C4-2B (cell line): ENCODE results near the gene OLFM1.
"Not testable (repeated sequence)": the region's sequence is repeated elsewhere in the genome, so short reads cannot be mapped to it uniquely, and the experiment has no call there.

Source experiments
- H3K27ac ChIP-seq: fragments of 450-650 bp; 2 replicates; pipeline ENCODE4 v1.5.1; 2017
- CTCF ChIP-seq: fragments of 450-650 bp; conservative IDR thresholded peaks from 2 replicates; pipeline ENCODE4 v1.5.1; 2017; ENCODE audit warnings: mild to moderate bottlenecking
- ZFX ChIP-seq: fragments of 450-650 bp; IDR thresholded peaks from 2 replicates; pipeline ENCODE4 v1.6.1; 2017

OLFM1 gene

GRCh38 chr9:135147938-135148337, 60.5 kb downstream of the OLFM1 start:
- no peak for TF ChIP-seq CTCF
- H3K27ac ChIP-seq = no peak overlapping the region

- no peak for TF ChIP-seq ZFX
- TF ChIP-seq CTCF = no peak
- no peak overlapping the region for H3K27ac ChIP-seq
Measured at GRCh38 chr9:135148386-135148785, 60.9 kb downstream of the OLFM1 start.

- H3K27ac ChIP-seq = not testable (repeated sequence)
Measured at GRCh38 chr9:135149901-135150300, 62.4 kb downstream of the OLFM1 start.

- H3K27ac ChIP-seq = no peak overlapping the region
- TF ChIP-seq CTCF = no peak
- TF ChIP-seq ZFX = no peak
Measured at GRCh38 chr9:135150981-135151380, 63.5 kb downstream of the OLFM1 start.

GRCh38 chr9:135151757-135152613, 64.5 kb downstream of the OLFM1 start:
- H3K27ac ChIP-seq = no peak overlapping the region

GRCh38 chr9:135152614-135153334, 65.3 kb downstream of the OLFM1 start:
- H3K27ac ChIP-seq = no peak overlapping the region
- no peak for TF ChIP-seq CTCF
- no peak for TF ChIP-seq ZFX

More at GRCh38 chr9:135151757-135152613, 64.5 kb downstream of the OLFM1 start:
- TF ChIP-seq CTCF = no peak
- no peak for TF ChIP-seq ZFX

GRCh38 chr9:135154050-135154615, 66.7 kb downstream of the OLFM1 start:
- no peak overlapping the region for H3K27ac ChIP-seq
- TF ChIP-seq ZFX (no peak), CTCF (no peak)
